ES-I3 (cell line): ENCODE results near the gene IL12A.
A peak's percentile ranks its signal among the peaks of the same experiment; 100 is the strongest.

Source experiments
- H3K36me3 ChIP-seq: 2 replicates; pipeline ENCODE4 v1.6.1; 2013; ENCODE audit warnings: mild to moderate bottlenecking, low read length, control low read depth, moderate library complexity; ENCODE audit not compliant: insufficient read depth
- H3K4me1 ChIP-seq: 2 replicates; pipeline ENCODE4 v1.6.1; 2013; ENCODE audit warnings: mild to moderate bottlenecking, control low read depth, low read length; ENCODE audit not compliant: insufficient read depth
- H3K9ac ChIP-seq: 2 replicates; pipeline ENCODE4 v1.6.1; 2013; ENCODE audit warnings: low read depth, mild to moderate bottlenecking, low read length, moderate library complexity
- H3K9me3 ChIP-seq: 2 replicates; pipeline ENCODE4 v1.6.1; 2013; ENCODE audit warnings: mild to moderate bottlenecking, low read length, moderate library complexity; ENCODE audit not compliant: control insufficient read depth, insufficient read depth

IL12A gene

DNA sequence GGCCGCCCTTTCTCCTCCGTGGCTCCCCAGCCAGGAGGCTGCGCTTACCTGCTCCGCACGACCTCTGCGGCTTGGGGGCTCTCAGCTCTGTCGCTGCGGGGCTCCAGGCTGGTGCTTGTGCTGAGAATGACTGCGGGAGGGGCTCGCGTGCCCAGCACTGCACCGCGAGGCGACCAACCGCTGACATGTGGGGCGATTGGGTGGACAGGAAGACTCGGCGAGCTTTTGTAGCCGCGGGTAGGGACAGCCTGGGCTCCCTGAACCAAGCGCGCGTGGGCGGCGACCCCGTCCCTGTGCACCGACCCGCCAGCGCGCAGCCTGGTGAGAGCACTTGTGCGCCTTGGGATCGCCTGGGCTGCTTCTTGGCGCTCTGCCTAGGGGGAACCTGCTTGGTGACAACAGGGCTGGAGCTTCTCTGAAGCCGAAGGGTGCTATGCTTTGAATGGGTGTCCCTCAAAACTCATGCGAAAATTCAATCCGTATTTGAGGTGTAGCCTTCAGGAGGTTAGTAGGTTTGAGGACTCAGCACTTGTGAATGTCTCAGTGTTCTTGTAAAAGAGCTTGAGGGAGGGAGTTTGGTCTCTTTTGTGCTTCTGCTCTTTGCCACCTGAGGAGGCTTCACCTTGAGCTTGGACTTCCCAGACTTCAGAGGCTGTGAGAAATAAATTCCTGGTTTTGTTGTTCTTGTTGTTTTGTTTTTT, 50.4 kb downstream of the IL12A start:
- H3K9me3 ChIP-seq, result no peaks in the 10 kb centered on the region
- H3K36me3 ChIP-seq, result no peaks in the 10 kb centered on the region
- 0 out of 2 replicates have a peak, but pooled peaks cover 5% of the 10 kb centered on the region for H3K4me1 ChIP-seq
- H3K9ac ChIP-seq, result peak overlapping the region; percentile 41; the same call in 1 of the 2 replicates

GRCh38 chr3:160040181-160040580, 51.5 kb downstream of the IL12A start:
- 0 out of 2 replicates have a peak, but pooled peaks cover 5% of the 10 kb centered on the region for H3K4me1 ChIP-seq
- no peak overlapping the region for H3K9ac ChIP-seq
- H3K9me3 ChIP-seq, result no peaks in the 10 kb centered on the region
- no peaks in the 10 kb centered on the region for H3K36me3 ChIP-seq

DNA sequence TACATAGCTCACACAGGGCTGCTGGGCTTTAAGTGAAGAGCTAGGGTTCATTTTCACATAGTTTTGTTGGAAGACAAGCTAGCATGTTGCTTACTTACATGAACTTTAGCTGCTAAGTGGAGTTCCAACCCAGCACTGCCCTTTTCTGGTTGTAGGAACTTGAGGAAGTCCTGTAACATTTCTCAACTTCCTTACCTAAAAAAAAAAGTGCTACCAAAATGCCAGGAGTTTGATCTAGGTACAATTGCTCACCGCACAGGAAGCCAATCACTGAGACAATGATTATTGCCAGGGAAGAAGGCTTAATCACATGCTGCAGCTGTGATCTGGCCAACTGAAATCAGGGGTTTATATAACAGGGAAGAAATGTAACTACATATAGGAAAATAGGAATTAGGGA, 52.8 kb downstream of the IL12A start:
- no peak overlapping the region for H3K9ac ChIP-seq
- H3K36me3 ChIP-seq, result no peaks in the 10 kb centered on the region
- no peaks in the 10 kb centered on the region for H3K9me3 ChIP-seq
- 0 out of 2 replicates have a peak, but pooled peaks cover 5% of the 10 kb centered on the region for H3K4me1 ChIP-seq

DNA sequence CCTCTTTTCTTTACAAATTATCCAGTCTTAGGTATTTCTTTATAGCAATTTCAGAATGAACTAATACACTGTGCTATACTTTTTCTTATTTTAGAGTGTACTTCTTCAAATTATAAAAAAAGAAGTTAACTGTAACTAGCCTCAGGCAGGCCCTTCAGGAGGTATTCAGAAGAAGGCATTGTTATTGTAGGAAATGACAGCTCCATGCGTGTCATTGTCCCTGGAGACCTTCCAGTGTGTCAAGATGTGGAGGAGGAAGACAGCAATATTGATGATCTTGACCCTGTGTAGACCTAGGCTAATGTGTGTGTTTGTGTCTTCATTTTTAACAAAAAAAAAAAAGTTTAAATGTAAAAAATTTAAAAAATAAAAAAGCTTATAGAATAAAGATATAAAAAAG, 55.5 kb downstream of the IL12A start:
- Histone ChIP-seq H3K9ac (no peak overlapping the region), H3K4me1 (0 out of 2 replicates have a peak, but pooled peaks cover 5% of the 10 kb centered on the region), H3K9me3 (no peaks in the 10 kb centered on the region), H3K36me3 (no peaks in the 10 kb centered on the region)
